Measurements from ENCODE around the gene SLC15A1. TPM values are rescaled to one million over a fixed set of nuclear protein-coding genes. Genes with fewer than 3 reads are reported as not detected.

Gene SLC15A1
- total RNA-seq, 1 experiment from 2014 or later, result 2.6 TPM

- H3K27ac ChIP-seq (ENCODE audit: low read depth, low read length), result no peak overlapping the region
- RAD21 ChIA-PET (ENCODE audit: low non-redundant PET in 1 of 2, low total read pairs in 2 of 2, uncharacterized antibody in 2 of 2, unreplicated experiment in 2 of 2), result no interaction called here
- no peak overlapping the region for H3K4me3 ChIP-seq (replicated peaks in 1 of 2; ENCODE audit: low read depth in 1 of 2, low read length in 2 of 2)
- POLR2A ChIA-PET, result no interaction called here
- H3K36me3 ChIP-seq (ENCODE audit: control insufficient read depth in 1 of 2, insufficient read depth in 2 of 2, low read length in 2 of 2), result no peaks in the 10 kb centered on the region
- H3K79me2 ChIP-seq (ENCODE audit: insufficient read depth, low read length), result no peaks in the 10 kb centered on the region
- peaks cover 0 to 3% of the 10 kb centered on the region in 2 experiments; a peak in 2 of 4 replicates for H3K4me1 ChIP-seq (ENCODE audit: control insufficient read depth in 1 of 2, insufficient read depth in 2 of 2, low read length in 2 of 2)
- H2AFZ ChIP-seq (ENCODE audit: low read depth, low read length, poor library complexity, severe bottlenecking), result no peak overlapping the region
- no peak overlapping the region for H3K9ac ChIP-seq (ENCODE audit: low read length)
- TF ChIP-seq SIN3A (IDR thresholded peaks at IDR 0.05; ENCODE audit: low read depth) (no peak), RAD21 (IDR thresholded peaks at IDR 0.05; ENCODE audit: low read depth) (no peak), POLR2A (IDR thresholded peaks at IDR 0.05; ENCODE audit: borderline replicate concordance, extremely low read depth, insufficient read depth, insufficient read length) (no peak), EZH2 (IDR thresholded peaks at IDR 0.05) (no peak), MAX (IDR thresholded peaks at IDR 0.05) (no peak), ATF3 (IDR thresholded peaks at IDR 0.05) (no peak), YY1 (IDR thresholded peaks at IDR 0.05; ENCODE audit: extremely low read depth, insufficient replicate concordance, low read depth, low read length) (no peak)
- peaks cover 0 to 4% of the 10 kb centered on the region in 2 experiments; a peak in 1 of 4 replicates for H3K9me3 ChIP-seq (ENCODE audit: control insufficient read depth in 1 of 2, insufficient read depth in 1 of 2, low read depth in 1 of 2, low read length in 2 of 2)
- no peaks in the 10 kb centered on the region for H3K27me3 ChIP-seq (ENCODE audit: insufficient read depth, low read length)
- ATAC-seq (no peak), DNase-seq (ENCODE audit: low read depth, low spot score) (no peak)
- no TSS peak for BruUV-seq (replicated peaks)
- no peaks in the 10 kb centered on the region for H3K9me2 ChIP-seq (ENCODE audit: insufficient read depth)
- CTCF ChIA-PET, result no interaction called here
- intact Hi-C loops (cut with micrococcal nuclease), result no loop called here
- H4K20me1 ChIP-seq (ENCODE audit: insufficient read depth), result no peaks in the 10 kb centered on the region
- H3K4me2 ChIP-seq (ENCODE audit: low read length), result no peak overlapping the region
These were observed 10.6 kb downstream of the SLC15A1 start for GRCh38 chr13:98741741-98742435.

GRCh38 chr13:98740131-98740530 lies 12.3 kb downstream of the SLC15A1 start:
- H3K4me1 ChIP-seq (ENCODE audit: control insufficient read depth in 1 of 2, insufficient read depth in 2 of 2, low read length in 2 of 2), result no peaks in the 10 kb centered on the region
- no peak for ATAC-seq

More at GRCh38 chr13:98740131-98740530, 12.3 kb downstream of the SLC15A1 start:
- BruUV-seq (replicated peaks), result no TSS peak
- Histone ChIP-seq H3K9me3 (ENCODE audit: control insufficient read depth in 1 of 2, insufficient read depth in 1 of 2, low read depth in 1 of 2, low read length in 2 of 2) (peaks cover 0 to 4% of the 10 kb centered on the region in 2 experiments; a peak in 1 of 4 replicates), H3K9me2 (ENCODE audit: insufficient read depth) (no peaks in the 10 kb centered on the region), H3K36me3 (ENCODE audit: control insufficient read depth in 1 of 2, insufficient read depth in 2 of 2, low read length in 2 of 2) (no peaks in the 10 kb centered on the region), H3K27ac (ENCODE audit: low read depth, low read length) (no peak overlapping the region), H3K27me3 (ENCODE audit: insufficient read depth, low read length) (no peaks in the 10 kb centered on the region), H4K20me1 (ENCODE audit: insufficient read depth) (no peaks in the 10 kb centered on the region), H3K79me2 (ENCODE audit: insufficient read depth, low read length) (no peaks in the 10 kb centered on the region), H3K4me3 (replicated peaks in 1 of 2; ENCODE audit: low read depth in 1 of 2, low read length in 2 of 2) (no peak overlapping the region), H3K9ac (ENCODE audit: low read length) (no peak overlapping the region), H2AFZ (ENCODE audit: low read depth, low read length, poor library complexity, severe bottlenecking) (no peak overlapping the region), H3K4me2 (ENCODE audit: low read length) (no peak overlapping the region)
- intact Hi-C loops (cut with micrococcal nuclease), result no loop called here
- TF ChIP-seq ELF1 (IDR thresholded peaks at IDR 0.05; ENCODE audit: borderline replicate concordance, low read depth), result no peak
- TF ChIP-seq POLR2AphosphoS5 (IDR thresholded peaks at IDR 0.05; ENCODE audit: low read depth, low read length), result no peak
- no peak for TF ChIP-seq REST (IDR thresholded peaks at IDR 0.05; ENCODE audit: low read depth)
- no peak for TF ChIP-seq TCF7L2 (IDR thresholded peaks at IDR 0.05; ENCODE audit: borderline replicate concordance, extremely low read depth, insufficient read depth, insufficient read length)
- no peak for TF ChIP-seq ZFX (IDR thresholded peaks at IDR 0.05)
- TF ChIP-seq CBX3 (IDR thresholded peaks at IDR 0.05; ENCODE audit: low read depth), result no peak
- TF ChIP-seq CEBPB (IDR thresholded peaks at IDR 0.05; ENCODE audit: low read depth), result no peak
- TF ChIP-seq FOSL1 (IDR thresholded peaks at IDR 0.05; ENCODE audit: low read depth), result no peak
- RAD21 ChIA-PET (ENCODE audit: low non-redundant PET in 1 of 2, low total read pairs in 2 of 2, uncharacterized antibody in 2 of 2, unreplicated experiment in 2 of 2), result no interaction called here
- CTCF ChIA-PET, result no interaction called here
- no peak for DNase-seq (ENCODE audit: low read depth, low spot score)
- POLR2A ChIA-PET, result no interaction called here

Data from HCT116 (cell line).